H9 (cell line): ENCODE measurements around the gene OR2T5. TPM values are rescaled to one million over a fixed set of nuclear protein-coding genes. Genes with fewer than 3 reads are reported as not detected.

Source experiments
- total RNA-seq: library from RNA; stranded (reverse); gene quantifications from 2 replicates; pipeline ENCODE4 v1.2.1, GENCODE V29; 2021

Gene OR2T5
- total RNA-seq, 1 experiment from 2014 or later: not detected

Other genes starting within 250 kb of the OR2T5 start
- not detected in 2 replicates for gene OR2T33, start 210.6 kb upstream of the OR2T5 start, total RNA-seq
- gene OR2T12, start 185.2 kb upstream of the OR2T5 start, total RNA-seq: not detected in 2 replicates
- gene OR2M7, start 164.0 kb upstream of the OR2T5 start, total RNA-seq: not detected in 2 replicates
- gene OR14C36, start 139.8 kb upstream of the OR2T5 start, total RNA-seq: not detected in 2 replicates
- not detected in 2 replicates for gene OR2T4, start 126.9 kb upstream of the OR2T5 start, total RNA-seq
- not detected in 2 replicates for gene OR2T6, start 112.8 kb upstream of the OR2T5 start, total RNA-seq
- gene OR2T1, start 85.5 kb upstream of the OR2T5 start, total RNA-seq: not detected in 2 replicates
- not detected in 2 replicates for gene OR2T2, start 43.0 kb upstream of the OR2T5 start, total RNA-seq
- not detected in 2 replicates for gene OR2T3, start 15.2 kb upstream of the OR2T5 start, total RNA-seq
- gene OR2G6, start 19.5 kb downstream of the OR2T5 start, total RNA-seq: not detected in 2 replicates
- not detected in 2 replicates for gene OR2T29, start 74.2 kb downstream of the OR2T5 start, total RNA-seq
- not detected in 2 replicates for gene OR2T34, start 86.2 kb downstream of the OR2T5 start, total RNA-seq
- not detected in 2 replicates for gene OR2T10, start 109.1 kb downstream of the OR2T5 start, total RNA-seq
- gene OR2T11, start 146.5 kb downstream of the OR2T5 start, total RNA-seq: not detected in 2 replicates
- gene OR2T35, start 156.7 kb downstream of the OR2T5 start, total RNA-seq: not detected in 2 replicates
- gene OR2T27, start 166.9 kb downstream of the OR2T5 start, total RNA-seq: not detected in 2 replicates
- not detected in 2 replicates for gene OR14I1, start 214.2 kb downstream of the OR2T5 start, total RNA-seq